NOMO-1 treated with dmso at 0.1 percent for 144 hours (cell line): Measurements from ENCODE around the gene MID1.
A peak's percentile ranks its signal among the peaks of the same experiment; 100 is the strongest.
"Not testable (repeated sequence)": the region's sequence is repeated elsewhere in the genome, so short reads cannot be mapped to it uniquely, and the experiment has no call there.

ENCODE experiments used
- DNase-seq: peaks from one replicate; lab custom pipeline; 2025; ENCODE audit not compliant: unreplicated experiment; lab: John Stamatoyannopoulos, UW

The MID1 gene

GRCh38 chrX:10617999-10618351, 2.4 kb downstream of the MID1 start:
- DNase-seq: no peak

DNA sequence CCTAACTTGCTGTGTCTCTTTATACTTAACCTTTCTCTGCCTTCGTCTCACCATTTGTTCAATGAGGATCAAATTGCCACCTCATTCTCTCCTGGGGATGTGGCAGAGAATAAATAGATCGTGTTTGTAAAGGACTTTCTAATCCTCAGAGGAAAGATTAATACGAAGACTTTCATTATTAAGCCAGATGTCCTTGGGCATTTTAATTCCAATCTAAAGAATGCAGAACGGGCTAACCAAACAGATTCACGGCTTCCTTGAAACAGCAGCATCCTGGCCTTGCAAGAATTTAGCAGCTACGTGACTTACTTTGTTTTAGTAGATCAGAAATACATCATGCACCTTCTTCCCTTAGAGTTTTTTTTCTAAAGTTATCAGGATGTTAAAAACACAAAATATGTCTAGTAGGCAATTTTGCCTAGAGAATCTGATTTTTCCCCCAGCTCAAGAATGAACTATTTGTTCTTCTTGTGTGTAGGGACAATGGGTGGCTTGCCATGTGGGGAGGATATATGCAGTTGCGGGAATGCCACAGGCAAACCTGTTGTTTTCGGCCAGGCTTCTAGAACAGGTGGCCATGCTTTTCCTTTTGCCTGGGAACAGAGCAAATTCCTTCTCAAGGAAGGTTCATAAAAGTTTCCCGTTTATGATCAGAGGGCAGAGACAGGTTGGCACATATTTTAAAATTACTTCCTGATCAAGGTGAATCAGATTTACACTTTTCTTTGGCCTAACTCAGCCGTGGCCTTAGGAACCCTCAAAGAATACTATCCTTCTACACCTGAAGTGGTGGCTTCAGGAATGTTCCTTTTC, 3.0 kb downstream of the MID1 start:
- no peak for DNase-seq

- DNase-seq: peak; percentile 48
Measured at GRCh38 chrX:10615931-10616774, 4.2 kb downstream of the MID1 start.

GRCh38 chrX:10612215-10612614, 8.2 kb downstream of the MID1 start:
- no peak for DNase-seq

- no peak for DNase-seq
Measured at GRCh38 chrX:10611441-10612090, 8.8 kb downstream of the MID1 start.

GRCh38 chrX:10608099-10608498, 12.3 kb downstream of the MID1 start:
- no peak for DNase-seq

- DNase-seq: no peak
Measured at GRCh38 chrX:10607233-10607632, 13.2 kb downstream of the MID1 start.

- DNase-seq: no peak
Measured at GRCh38 chrX:10603612-10604011, 16.8 kb downstream of the MID1 start.

- DNase-seq: no peak
Measured at GRCh38 chrX:10602646-10603045, 17.7 kb downstream of the MID1 start.

- no peak for DNase-seq
Measured at GRCh38 chrX:10600479-10600878, 19.9 kb downstream of the MID1 start.

GRCh38 chrX:10598540-10598939, 21.8 kb downstream of the MID1 start:
- DNase-seq: no peak

GRCh38 chrX:10597871-10598270, 22.5 kb downstream of the MID1 start:
- DNase-seq: no peak

- no peak for DNase-seq
Measured at GRCh38 chrX:10591363-10592335, 28.7 kb downstream of the MID1 start.

DNA sequence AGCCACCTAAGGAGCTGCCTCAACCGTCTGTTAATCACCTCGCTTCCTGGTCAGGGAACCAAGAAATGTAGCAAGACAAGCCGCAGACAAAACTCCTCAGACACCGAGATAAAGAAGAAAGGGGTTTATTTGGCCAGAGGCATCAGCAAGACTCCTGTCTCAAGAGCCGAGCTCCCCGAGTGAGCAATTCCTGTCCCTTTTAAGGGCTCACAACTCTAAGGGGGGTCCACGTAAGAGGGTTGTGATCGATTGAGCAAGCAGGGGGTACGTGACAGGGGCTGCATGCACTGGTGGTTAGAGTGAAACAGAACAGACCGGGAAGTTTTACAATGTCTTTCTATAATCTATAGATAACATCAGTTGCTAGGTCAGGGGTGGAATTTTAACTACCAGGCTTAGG, 30.6 kb downstream of the MID1 start:
- not testable (repeated sequence) for DNase-seq

DNA sequence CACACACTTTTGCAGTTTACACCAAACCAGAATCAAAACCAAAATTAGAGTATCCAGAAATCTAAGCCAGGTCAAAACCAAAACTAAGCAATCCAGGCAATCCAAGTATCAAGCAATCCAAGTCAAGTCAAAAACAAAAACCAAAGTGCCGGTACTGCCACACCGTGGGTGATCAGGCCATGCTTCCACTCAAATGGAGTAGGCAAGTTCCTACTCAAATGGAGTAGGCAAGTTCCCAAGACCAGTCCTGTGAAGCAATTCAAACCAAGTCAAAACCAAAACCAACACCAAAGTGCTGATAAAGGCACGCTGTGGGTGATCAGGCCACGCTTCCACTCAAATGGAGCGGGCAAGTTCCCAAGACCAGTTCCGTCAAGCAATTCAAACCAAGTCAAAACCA, 31.3 kb downstream of the MID1 start:
- DNase-seq: no peak

GRCh38 chrX:10584882-10585281, 35.5 kb downstream of the MID1 start:
- not testable (repeated sequence) for DNase-seq

- no peak for DNase-seq
Measured at GRCh38 chrX:10582945-10583344, 37.4 kb downstream of the MID1 start.

DNA sequence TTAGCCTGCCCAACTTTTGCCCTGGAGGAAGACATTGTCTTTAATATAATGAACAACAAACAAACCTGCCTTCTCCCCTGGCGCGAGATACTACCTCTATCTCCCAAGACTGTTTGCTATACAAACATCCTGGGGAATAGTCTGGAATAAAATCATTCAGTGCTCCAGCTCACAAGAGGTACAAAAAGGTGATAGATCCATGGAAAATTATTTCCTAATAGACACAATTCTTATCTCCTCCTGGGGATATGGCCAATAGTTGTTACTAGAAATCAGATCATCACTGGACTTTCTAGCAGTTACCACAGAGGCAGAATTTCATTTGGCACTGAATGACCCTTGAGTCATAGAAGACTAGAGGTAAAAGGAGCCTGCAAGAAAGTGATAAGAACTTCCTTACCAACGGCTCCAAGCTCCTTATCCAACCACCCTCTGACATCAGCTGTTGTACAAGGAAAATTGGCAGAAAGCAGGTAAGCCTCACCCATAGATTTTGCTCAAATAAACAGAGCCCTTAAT, 38.1 kb downstream of the MID1 start:
- DNase-seq: no peak

DNA sequence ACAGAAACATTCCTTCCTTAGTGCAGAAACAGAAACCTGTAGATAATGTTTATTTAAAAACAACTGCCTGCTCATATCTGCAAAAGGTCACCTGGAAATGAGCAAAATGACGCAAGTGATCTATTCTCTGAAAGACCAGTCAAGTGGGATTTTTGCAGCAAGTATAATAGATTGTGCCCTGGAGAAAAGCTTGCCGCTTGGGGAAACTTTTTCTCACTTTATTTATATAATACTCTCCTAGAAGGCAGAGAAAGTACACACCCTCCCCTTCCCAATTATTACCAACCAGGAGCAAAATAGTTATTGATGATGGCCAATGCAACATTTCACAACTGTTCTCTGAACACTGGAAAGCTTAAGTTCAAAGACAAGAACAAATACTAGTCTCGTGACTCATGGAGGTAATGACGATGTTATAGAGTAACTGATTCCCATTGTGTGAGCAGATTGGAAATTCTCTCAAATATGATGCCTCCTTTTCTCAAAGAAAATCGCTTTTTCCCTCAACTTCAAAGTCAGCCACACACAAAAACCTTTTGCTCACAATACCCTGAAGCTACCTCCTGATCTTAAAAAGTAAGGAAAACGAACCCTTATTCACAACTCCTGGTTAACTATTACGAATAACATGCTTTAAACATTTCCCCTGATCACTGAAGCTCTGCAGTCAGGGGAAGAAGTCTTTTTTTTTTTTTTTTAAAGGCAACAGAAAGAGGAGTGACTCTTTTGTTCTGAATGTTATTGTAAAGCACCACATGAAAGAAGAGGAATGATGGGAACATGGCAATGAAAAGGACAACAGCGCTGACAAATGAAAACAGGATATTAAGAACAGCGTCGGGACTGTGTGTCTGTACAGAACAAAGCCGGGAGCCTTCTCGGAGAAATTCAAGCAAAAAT, 41.0 kb downstream of the MID1 start:
- DNase-seq: no peak
